ENCODE results near the gene NVL.

DNA sequence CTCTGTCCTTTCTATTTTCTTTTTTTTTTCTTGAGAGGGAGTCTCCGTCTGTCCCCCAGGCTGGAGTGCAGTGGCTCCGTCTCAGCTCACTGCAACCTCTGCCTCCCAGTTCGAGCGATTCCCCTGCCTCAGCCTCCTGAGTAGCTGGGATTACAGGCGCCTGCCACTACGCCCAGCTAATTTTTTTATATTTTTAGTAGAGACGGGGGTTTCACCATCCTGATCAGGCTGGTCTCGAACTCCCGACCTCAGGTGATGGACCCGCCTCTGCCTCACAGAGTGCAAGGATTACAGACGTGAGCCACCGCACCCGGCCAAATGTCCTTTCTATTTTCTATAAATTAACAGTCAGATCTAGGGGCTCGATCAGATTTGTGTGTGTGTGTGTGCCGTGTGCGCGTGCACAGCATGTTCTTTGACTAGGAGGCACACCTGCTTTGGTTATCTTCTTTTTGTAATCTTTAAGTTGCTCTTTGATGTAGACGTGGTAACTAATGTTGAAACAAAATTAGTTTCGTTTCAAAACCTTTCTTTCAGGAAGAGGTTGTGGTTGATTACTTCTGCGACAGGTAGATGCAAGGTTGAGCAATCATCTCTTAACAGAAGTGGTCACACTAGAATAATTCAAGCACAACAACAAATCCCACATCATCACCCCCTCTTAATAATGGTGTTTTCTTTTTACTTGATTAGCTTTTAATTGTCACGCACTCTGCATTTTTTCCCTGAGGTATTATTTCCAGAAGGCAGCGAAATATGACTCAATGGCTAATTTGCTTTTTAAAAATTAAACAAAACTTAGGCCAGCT, 147.7 kb downstream of the NVL start:
- TF ChIP-seq POLR2A (IDR thresholded peaks at IDR 0.05; ENCODE audit: low read length) (no peak), GATA1 (IDR thresholded peaks at IDR 0.05; ENCODE audit: low read depth, low read length) (no peak)
